ENCODE data around the gene ZG16B. TPM values are rescaled to one million over a fixed set of nuclear protein-coding genes. Genes with fewer than 3 reads are reported as not detected.

Gene ZG16B
- total RNA-seq, 1 experiment from 2014 or later = 0.34 TPM

GRCh38 chr16:2786061-2786825 lies 43.9 kb upstream of the ZG16B start:
- Mint-ChIP-seq H3K9me3 (ENCODE audit: unreplicated experiment) (no peaks in the 10 kb centered on the region), H3K4me1 (ENCODE audit: low read depth, unreplicated experiment) (peaks cover 6% of the 10 kb centered on the region), H3K27ac (ENCODE audit: unreplicated experiment) (no peak overlapping the region), H3K36me3 (ENCODE audit: insufficient read depth, unreplicated experiment) (no peaks in the 10 kb centered on the region), H3K27me3 (ENCODE audit: insufficient read depth, unreplicated experiment) (no peaks in the 10 kb centered on the region), H3K4me3 (ENCODE audit: unreplicated experiment) (no peak overlapping the region)
- intact Hi-C loops (cut with micrococcal nuclease; ENCODE audit: unreplicated experiment) = no loop called here
- Histone ChIP-seq H3K27me3 (replicated peaks; ENCODE audit: control insufficient read depth, insufficient read depth, low read length) (no peaks in the 10 kb centered on the region), H3K4me3 (ENCODE audit: low read depth, low read length) (no peak overlapping the region), H3K9me3 (no peaks in the 10 kb centered on the region), H3K4me1 (no peaks in the 10 kb centered on the region), H3K36me3 (ENCODE audit: control insufficient read depth, insufficient read depth, low read length) (no peaks in the 10 kb centered on the region)
- no peak for TF ChIP-seq CTCF (IDR thresholded peaks at IDR 0.05; ENCODE audit: insufficient read depth in 1 of 2, low read depth in 1 of 2, low read length in 1 of 2, severe bottlenecking in 1 of 2, unreplicated experiment in 1 of 2)
- DNase-seq = no peak
- ChIA-PET CTCF (no interaction called here), POLR2A (no interaction called here)
- BruUV-seq (replicated peaks) = no TSS peak

DNA sequence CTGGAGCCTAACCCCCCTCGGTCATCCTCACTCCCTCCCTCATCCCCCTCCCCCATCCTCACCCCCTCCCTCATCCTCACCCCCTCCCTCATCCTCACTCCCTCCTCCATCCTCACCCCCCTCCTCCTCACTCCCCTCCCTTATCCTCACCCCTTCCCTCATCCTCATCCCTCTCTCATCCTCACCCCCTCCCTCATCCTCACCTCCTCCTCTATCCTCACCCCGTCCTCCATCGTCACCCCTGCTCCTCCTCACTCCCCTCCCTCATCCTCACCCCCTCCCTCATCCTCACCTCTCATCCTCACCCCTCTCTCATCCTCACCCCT lies 43.3 kb upstream of the ZG16B start:
- Mint-ChIP-seq H3K4me1 (ENCODE audit: low read depth, unreplicated experiment) (peaks cover 6% of the 10 kb centered on the region), H3K36me3 (ENCODE audit: insufficient read depth, unreplicated experiment) (no peaks in the 10 kb centered on the region), H3K27ac (ENCODE audit: unreplicated experiment) (no peak overlapping the region), H3K9me3 (ENCODE audit: unreplicated experiment) (no peaks in the 10 kb centered on the region), H3K4me3 (ENCODE audit: unreplicated experiment) (no peak overlapping the region), H3K27me3 (ENCODE audit: insufficient read depth, unreplicated experiment) (no peaks in the 10 kb centered on the region)
- intact Hi-C loops (cut with micrococcal nuclease; ENCODE audit: unreplicated experiment) = no loop called here
- no peak for TF ChIP-seq CTCF (IDR thresholded peaks at IDR 0.05; ENCODE audit: insufficient read depth in 1 of 2, low read depth in 1 of 2, low read length in 1 of 2, severe bottlenecking in 1 of 2, unreplicated experiment in 1 of 2)
- no peak for DNase-seq
- no peaks in the 10 kb centered on the region for H3K36me3 ChIP-seq (ENCODE audit: control insufficient read depth, insufficient read depth, low read length)
- no peaks in the 10 kb centered on the region for H3K4me1 ChIP-seq
- H3K4me3 ChIP-seq (ENCODE audit: low read depth, low read length) = no peak overlapping the region
- no peaks in the 10 kb centered on the region for H3K27me3 ChIP-seq (replicated peaks; ENCODE audit: control insufficient read depth, insufficient read depth, low read length)
- CTCF ChIA-PET = no interaction called here
- POLR2A ChIA-PET = no interaction called here
- no TSS peak for BruUV-seq (replicated peaks)
- H3K9me3 ChIP-seq = no peaks in the 10 kb centered on the region

- Histone ChIP-seq H3K4me1 (no peaks in the 10 kb centered on the region), H3K27me3 (replicated peaks; ENCODE audit: control insufficient read depth, insufficient read depth, low read length) (no peaks in the 10 kb centered on the region), H3K36me3 (ENCODE audit: control insufficient read depth, insufficient read depth, low read length) (no peaks in the 10 kb centered on the region), H3K4me3 (ENCODE audit: low read depth, low read length) (no peak within 1 kb of the TSS), H3K9me3 (no peaks in the 10 kb centered on the region)
- no peak within 1 kb of the TSS for H3K4me3 Mint-ChIP-seq (ENCODE audit: unreplicated experiment)
- H3K4me1 Mint-ChIP-seq (ENCODE audit: low read depth, unreplicated experiment) = peaks cover 6% of the 10 kb centered on the region
- H3K27me3 Mint-ChIP-seq (ENCODE audit: insufficient read depth, unreplicated experiment) = no peaks in the 10 kb centered on the region
- CTCF ChIA-PET = no interaction called here
- no TSS peak for BruUV-seq (replicated peaks)
- TF ChIP-seq CTCF (IDR thresholded peaks at IDR 0.05; ENCODE audit: insufficient read depth in 1 of 2, low read depth in 1 of 2, low read length in 1 of 2, severe bottlenecking in 1 of 2, unreplicated experiment in 1 of 2) = no peak
- DNase-seq = no peak
- intact Hi-C loops (cut with micrococcal nuclease; ENCODE audit: unreplicated experiment) = no loop called here
- H3K9me3 Mint-ChIP-seq (ENCODE audit: unreplicated experiment) = no peaks in the 10 kb centered on the region
- POLR2A ChIA-PET = no interaction called here
- no peaks in the 10 kb centered on the region for H3K36me3 Mint-ChIP-seq (ENCODE audit: insufficient read depth, unreplicated experiment)
- H3K27ac Mint-ChIP-seq (ENCODE audit: unreplicated experiment) = no peak within 1 kb of the TSS
Observed at GRCh38 chr16:2787406-2787805, 42.7 kb upstream of the ZG16B start, which contains the start of gene PRSS33. Gene PRSS33, minus strand, starts transcription at chr16:2787560. Its CDS starts 1,013 bp downstream, at chr16:2786547.
